SW480 (cell line): ENCODE data around the gene ZNF157.
"Not testable (repeated sequence)": the region's sequence is repeated elsewhere in the genome, so short reads cannot be mapped to it uniquely, and the experiment has no call there.

ENCODE experiments used
- DNase-seq: peaks from one replicate; pipeline ENCODE4 v3.0.0-alpha.2; 2016; ENCODE audit warnings: low spot score

Gene ZNF157

DNA sequence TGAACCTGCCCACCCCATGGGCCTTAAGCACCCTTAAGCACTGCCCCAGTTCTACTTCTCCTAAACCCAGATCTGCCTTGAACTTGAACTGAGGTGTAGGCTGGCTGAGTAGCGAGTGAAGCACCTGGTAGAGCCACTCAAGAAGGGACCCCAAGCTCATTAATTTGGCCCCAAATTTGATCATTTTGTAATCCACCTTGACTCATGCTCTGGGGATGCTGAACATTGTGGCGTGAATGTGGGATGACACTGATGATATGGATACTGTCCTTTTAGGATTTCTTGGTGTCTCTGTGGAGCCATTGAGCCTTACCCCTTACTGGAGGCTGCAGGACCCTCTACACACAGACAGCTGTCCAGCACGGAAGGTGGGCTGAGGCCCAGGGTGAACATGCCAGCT, at the start of gene ZNF157:
ZNF157 (plus strand) TSS at position 301 of the 400 bp plus-strand sequence; CDS start at position 392, 91 bp downstream.
- DNase-seq = no peak

DNA sequence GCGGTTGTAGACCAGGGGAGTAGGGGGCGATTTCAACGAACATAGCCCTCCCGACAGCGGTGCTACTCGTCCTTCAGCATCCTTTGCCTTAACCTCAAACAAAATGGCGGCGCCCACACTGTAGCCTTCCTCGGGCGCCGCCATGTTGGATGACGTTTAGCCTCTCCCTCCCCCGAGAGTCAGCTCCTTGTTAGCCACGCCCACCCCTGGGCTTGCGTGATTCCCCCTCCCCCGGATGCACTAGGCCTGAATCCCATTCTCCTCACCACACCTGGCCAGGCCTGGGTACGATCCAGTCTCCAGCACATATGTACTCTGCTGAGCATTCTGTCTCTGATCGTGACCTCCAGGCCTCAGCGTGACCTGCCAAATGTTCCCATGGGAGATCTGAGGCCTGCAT, 49.0 kb upstream of the ZNF157 start:
- no peak for DNase-seq

DNA sequence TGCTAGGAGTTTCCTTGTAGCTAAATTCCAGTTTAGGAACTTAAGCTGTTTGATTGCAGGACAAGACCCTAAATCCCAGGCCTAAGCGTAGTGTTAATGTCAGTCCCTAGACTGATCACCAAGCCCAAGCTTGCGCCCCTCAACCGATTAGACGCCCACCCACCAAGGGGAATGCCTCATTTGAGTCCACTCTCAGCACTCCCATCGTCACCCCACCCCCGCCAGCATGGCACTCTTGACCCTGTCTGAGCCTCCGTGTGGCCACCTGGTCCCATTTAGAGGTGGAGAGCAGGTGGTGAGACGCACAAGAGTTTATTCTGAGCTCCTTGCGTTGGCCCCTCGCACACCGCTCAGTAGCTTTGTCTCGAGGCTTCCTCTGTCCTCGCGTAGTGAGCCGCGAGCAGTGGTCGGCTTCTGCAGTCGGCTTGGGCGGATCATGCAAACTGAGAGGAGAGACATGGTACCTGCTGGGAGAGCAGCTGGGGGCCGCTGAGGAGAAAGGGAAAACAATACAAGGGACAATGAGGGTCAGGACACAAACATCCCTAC, 48.5 kb upstream of the ZNF157 start:
- DNase-seq = no peak

DNA sequence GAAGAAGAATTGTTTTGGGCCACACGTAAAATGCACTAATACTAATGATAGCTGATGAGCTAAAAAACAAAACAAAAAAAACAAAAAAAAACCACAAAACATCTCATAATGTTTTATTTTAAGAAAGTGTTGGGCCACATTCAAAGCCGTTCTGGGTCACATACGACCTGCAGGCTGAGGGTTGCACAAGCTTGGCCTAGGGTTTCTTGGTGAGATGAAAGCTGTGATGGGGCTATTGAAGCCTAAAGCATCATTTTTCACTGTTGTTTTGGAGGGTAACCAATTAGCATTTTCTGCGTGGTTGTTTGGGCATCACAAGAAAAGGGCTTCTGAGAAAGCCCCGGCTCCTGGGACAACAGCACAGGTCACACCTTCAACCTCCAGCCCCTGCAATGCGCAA, 42.5 kb upstream of the ZNF157 start:
- no peak for DNase-seq

DNA sequence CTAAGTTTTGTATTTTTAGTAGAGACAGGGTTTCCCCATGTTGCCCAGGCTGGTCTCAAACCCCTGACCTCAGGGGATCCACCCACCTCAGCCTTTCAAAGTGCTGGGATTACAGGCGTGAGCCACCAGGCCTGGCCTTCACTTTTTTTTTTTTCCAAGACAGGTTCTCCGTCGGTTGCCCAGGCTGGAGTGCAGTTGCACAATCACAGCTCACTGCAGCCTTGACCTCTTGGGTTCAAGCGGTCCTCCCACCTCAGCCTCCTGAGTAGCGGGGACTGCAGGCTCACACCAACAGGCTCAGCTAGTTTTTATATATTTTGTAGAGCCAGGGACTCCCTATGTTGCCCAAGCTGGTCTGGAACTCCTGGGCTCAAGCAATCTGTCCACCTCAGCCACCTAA, 37.6 kb upstream of the ZNF157 start:
- DNase-seq = not testable (repeated sequence)

DNA sequence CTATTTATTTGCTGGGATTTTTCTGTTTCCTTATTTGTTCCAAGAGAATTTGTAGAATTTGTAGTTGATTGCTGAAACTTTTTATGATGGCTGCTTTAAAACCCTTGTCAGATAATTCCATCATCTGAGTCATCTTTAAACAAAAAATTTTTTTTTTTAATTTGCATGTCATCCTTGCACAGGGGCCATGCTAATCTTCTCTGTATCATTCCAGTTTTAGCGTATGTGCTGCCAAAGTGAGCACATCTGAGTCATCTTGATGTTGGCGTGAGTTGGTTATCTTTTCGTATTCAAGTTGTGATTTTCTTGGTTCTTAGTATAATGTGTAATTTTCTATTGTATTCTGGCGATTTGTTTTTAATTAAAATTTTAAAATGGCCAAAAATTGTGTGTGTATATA, 18.7 kb upstream of the ZNF157 start:
- DNase-seq = no peak

DNA sequence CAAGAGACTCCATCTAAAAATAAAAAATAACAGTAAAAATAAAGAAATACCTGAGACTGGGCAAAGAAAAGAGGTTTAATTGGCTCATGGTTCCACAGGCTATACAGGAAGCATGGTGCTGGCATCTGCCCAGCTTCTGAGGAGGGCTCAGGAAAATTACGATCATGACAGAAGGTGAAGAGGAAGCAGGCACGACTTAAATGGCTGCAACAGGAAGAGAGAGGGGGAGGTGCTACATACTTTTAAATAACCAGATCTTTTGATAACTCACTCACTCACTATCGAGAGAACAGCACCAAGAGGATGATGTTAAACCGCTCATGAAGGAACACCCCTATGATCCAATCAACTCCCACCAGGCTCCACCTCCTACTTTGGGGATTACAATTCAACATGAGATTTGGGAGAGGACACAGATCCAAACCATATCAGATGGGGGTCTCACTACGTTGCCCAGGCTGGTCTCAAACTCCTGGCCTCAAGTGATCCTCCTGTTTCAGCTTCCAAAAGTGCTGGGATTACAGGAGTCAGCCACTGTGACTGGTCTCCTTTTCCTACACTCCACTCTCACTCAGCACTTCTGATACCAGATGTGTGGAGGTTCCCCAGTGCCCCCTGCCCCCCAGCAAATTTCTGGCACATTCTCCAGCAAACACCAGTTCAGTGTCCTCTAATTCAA, 11.9 kb upstream of the ZNF157 start:
- DNase-seq = no peak

DNA sequence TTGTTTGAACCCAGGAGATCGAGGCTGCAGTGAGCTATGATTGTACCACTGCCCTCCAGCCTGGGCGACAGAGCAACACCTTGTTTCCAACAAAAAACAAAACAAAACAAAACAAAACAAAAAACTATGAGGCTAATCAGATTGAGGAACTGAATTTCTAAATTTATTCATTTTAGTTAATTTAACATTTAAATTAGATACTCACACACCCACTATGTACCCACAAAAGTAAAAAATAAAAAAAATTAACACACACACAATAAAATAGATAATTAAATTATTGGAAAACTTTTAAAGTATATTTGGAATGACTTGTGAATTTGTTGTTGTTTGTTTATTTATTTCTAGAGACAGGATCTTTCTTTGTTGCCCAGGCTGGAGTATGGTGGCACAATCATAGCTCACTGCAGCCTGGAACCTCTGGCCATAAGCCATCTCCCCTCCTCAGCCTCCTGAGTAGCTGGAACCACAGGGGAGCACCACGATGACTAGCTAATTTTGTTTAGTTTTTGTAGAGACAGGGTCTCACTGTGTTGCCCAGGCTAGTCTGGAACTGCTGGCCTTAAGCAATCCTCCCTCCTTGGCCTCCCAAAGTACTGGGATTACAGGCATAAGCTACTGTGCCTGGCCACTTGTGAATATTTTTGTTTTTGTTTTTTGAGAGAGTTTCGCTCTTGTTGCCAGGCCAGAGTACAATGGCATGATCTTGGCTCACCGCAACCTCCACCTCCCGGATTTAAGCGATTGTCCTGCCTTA, 9.8 kb upstream of the ZNF157 start:
- DNase-seq = no peak

DNA sequence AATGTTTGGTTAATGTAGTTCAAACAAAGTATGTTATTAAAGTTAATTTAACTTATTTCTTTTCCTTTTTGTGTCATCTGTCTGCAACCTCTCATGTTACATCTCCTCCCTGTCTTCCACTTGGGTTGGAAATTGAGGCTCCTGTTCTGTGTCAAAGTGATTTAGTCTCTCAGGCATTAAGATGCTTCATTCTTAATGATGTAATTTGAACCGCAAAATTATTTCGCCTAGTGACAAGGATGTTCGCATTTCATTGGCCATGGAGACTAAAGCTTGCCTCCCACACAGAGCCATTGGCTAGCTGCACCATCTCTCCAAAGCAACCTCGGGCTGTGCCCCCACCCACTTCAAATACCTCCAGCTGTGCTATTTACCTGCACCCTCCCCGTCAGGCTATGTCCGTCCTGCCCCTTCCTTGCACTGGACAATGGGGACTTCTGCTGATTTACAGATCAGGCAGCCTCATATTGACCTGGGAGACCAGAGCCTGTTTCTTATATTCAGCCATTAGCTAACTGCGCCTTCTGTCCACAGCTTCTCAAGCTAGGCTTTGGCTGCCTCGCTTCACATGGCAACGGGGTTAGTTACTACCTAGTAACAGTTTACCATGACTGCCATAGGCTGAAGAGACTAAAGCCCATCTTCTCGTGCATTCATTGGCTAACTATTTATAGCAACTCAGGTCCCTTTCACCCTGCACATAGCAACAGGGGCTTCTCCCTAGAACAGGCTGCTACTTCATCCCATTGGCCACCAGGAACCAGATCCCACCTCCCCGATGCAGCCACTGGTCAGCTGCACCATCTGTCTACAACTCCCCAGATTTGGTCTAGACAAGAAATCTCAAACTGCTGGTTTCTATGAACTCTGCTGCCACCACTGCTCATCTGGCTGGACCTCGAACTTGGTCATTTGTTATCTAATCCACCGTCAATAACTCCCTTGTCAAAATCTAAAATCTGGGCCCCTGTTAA, 8.6 kb upstream of the ZNF157 start:
- peak; percentile 71 for DNase-seq

DNA sequence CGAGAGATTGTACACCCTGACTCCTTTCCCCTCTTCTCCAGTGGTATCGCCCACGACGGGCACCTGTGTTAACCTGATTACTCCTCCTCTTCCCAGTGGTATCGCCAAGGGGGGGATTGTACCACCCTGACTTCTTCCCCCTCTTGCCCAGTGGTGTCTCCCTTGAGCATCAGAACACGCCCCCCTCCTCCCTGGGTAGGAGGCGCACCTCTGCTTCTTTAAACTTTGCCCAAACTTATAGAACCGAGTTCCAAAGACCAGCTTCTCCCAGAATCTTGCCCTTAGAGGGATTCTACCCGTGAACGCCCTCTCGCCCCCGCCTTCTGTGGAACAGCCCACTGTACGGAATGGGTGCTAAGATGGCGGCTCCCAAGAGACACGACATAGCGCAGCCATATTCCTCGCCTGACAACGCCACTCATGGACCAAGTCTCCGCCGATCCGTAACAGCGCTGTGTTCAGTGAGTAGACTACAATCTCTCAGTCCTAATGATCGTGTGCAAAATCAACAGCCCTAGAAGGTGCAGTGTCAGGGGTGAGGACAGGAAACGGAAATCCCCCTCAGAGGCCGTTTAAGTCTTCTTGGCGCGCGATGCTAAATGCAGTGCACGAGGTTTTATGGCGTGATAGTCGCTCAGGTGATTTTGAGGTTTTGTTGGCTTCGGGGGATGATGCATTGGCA, 4.2 kb upstream of the ZNF157 start:
- DNase-seq = no peak

DNA sequence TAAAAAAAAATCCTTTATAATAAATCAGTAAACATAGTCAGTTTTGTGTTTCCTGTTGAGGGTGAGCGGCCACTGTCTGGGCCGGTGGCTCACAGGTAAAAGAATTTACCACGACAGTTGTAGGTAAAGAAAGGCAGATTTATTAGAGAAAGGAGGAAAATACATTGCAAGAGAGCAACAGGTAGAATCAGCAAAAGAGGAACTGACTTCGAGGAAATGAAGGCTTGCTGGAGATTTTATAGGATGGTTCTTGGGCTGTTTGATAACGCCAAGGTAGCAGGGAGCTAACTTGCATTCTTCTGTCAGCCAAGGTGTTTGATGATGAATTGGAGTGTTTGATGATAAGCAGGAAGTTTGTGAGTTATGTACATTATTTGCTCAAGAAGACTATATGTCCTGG, 2.8 kb downstream of the ZNF157 start:
- no peak for DNase-seq

DNA sequence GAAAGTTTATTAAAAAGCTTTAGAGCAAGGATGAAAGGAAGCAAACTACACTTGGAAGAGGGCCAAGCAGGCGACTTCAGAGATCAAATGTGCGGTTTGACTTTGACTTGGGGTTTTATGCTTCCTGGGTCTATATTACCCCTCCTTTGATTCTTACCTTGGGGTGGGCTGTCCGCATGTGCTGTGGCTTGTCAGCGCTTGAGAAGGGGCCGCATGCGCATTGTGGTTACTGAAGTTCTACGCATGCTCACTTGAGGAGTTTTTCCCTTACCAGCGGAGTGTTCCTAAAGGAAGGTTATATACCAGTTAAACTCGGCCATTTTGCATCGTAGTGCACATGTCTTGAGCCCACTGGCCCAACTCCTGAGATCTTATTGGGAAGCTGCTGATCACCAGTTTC, 9.9 kb downstream of the ZNF157 start:
- DNase-seq = peak; percentile 78

DNA sequence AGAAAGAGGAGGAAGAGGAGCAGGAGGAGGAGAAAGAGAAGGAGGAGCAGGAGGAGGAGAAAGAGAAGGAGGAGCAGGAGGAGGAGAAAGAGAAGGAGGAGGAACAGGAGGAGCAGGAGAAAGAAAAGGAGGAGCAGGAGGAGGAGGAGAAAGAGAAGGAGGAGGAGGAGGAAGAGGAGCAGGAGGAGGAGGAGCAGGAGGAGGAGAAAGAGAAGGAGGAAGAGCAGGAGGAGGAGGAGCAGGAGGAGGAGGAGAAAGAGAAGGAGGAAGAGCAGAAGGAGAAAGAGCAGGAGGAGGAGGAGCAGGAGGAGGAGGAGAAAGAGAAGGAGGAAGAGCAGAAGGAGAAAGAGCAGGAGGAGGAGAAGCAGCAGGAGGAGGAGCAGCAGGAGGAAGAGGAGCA, 10.5 kb downstream of the ZNF157 start:
- not testable (repeated sequence) for DNase-seq

DNA sequence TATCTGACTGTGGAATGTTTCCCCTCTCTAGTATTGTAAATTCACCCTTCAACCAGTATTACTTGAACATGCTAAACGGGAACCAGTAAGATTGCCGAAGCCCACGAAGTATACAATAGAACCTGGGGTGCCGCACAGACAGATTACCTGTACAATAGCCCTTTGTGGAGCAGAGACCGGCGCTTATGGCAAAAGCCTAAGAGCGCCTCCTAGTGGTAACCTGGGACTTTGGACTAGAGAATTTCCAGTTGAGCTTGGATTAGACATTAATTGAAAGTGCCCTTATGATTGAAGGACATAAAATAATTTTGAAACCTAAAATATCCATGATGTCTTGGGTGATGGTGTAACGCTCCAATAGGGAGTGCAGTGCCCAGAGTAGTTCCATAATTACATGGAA, 14.1 kb downstream of the ZNF157 start:
- DNase-seq = peak; percentile 77

DNA sequence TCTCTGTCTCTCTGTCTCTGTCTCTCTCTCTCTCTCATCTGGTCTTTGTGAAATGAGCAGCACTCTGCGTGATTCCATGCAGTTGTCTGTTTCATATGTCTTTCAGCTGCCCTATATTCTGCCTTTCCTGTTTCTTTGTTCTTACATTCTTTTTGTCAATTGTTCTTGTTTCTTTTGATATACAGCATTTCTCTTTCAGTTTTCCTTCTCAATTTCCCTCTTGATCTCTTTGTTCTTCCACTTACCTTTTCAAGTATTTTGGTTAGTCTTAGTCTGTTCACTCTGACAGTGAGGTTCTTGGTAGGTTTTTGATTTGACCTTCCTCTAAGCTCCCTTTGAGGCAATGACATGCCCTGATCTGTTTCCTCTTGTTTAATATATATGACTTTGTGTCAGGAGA, 20.4 kb downstream of the ZNF157 start:
- no peak for DNase-seq

DNA sequence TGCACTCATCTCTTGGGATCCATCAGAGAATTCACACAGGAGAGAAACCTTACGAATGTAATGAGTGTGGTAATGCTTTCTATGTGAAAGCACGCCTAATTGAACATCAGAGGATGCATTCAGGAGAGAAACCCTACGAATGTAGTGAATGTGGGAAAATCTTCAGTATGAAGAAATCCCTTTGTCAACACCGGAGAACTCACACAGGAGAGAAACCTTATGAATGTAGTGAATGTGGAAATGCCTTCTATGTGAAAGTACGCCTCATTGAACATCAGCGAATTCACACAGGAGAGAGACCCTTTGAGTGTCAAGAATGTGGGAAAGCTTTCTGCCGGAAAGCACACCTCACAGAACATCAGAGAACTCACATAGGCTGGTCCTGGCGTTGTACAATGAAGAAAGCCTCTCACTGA, 42.8 kb downstream of the ZNF157 start:
- DNase-seq = no peak

DNA sequence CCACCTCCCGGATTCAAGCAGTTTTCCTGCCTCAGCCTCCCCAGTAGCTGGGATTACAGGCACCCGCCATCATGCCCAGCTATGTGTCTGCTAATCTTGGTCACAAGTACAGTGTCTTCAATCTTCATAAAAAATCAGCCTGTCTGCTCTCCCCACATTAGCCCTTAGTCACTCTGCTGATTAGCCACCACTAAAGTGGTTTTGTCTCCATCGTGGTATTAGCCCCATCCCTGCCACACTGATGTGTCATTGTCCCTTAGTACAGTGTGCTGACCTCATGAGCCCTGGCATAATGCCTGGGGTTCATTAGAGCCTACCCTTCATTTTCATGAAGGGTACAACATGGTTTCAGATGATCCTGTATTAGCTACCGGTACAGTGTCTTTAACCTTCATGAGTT, 49.9 kb downstream of the ZNF157 start:
- DNase-seq = no peak

DNA sequence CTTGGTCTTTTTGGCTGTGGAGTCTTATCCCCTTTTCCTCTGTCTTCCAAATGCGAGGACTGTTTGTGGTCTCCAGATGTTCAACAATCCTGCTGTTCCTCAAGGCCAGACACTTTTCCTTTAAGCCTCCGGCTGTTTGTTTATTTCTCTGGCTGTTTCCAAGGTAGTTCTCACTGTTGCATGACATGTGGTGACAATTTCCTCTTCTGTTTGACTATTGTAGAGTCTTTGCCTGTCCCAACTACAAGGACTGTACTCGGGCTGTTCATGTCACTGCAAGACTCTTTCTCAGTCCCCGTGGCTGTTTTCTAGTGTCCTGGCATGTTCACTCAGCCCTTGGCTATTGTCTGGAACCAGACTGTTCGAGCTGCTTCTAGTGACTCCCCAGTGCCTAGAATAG, 50.6 kb downstream of the ZNF157 start:
- DNase-seq = no peak

DNA sequence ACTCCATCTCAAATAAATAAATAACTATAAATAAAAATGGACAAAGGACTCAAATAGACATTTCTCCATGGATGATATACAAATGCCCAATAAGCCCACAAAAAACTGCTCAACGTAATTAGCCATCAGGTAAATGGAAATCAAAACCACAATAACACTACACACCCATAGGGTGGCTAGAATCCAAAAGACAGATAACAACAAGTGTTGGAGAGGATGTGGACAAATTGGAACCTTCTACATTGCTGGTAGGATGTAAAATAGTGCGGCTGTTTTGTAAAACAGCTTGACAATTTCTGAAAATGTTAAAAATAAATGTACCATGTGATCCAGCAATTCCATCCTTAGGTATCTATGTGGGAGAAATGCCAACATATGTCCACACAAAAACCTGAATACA, 52.1 kb downstream of the ZNF157 start:
- no peak for DNase-seq

DNA sequence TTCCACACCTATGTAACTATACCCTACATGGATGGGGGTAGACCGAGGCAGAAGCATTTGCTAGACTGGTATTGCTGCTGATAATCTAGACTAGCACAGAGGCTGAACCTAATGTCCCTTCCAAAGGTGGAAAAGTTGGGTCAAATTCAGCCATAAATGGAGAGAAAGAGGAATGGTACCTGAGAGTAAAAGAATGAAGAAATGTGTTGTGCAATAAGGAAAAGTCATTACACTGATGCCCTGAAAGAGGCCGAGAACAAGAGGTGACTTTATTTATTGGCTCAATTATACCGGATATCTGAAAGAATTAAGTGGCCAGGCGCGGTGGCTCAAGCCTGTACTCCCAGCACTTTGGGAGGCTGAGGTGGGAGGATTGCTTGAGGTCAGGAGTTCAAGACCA, 60.5 kb downstream of the ZNF157 start:
- DNase-seq = no peak

DNA sequence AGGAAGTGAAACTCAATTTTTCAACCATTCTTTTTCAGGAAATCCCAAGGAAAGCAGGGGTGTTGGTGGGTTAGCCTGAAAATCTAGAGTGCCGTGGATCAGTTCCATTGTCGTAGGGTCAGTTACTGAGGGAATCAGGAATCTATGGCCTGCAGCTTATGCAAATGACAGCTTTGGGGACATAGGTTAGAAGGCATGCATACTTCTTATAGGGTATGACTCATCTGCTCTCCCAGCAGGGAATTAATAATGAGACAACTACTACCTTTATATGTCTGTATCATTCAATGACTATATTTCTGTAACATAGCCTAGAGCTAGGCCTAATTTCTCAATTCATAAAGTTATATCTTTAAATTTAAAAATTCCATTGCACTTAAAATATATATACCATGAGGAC, 76.1 kb downstream of the ZNF157 start:
- DNase-seq = no peak

DNA sequence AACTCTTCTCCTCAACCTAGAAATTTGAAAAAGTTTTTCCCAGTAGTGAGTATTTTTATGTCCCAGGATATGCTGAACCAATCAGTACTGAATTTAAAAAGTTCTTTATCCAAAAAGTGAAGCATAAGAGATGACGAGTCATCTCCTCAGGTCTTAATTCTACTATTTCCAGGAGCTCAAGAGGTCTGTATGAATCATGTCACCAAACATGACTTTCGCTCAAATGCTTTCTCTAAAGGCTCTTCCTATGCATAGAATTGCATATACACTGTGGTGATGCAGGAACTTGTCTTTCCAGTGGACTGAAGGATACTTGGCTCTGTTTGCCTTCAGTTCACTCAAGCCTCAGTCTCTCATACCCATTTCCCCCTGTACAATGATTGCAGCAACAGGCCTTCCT, 76.6 kb downstream of the ZNF157 start:
- DNase-seq = no peak
